GM12878 (cell line): ENCODE results near the gene MFSD6. TPM values are rescaled to one million over a fixed set of nuclear protein-coding genes. Genes with fewer than 3 reads are reported as not detected.
A peak's percentile ranks its signal among the peaks of the same experiment; 100 is the strongest.

Experiments used
- CREB1 ChIP-seq: IDR thresholded peaks from 2 replicates; pipeline ENCODE4 v1.6.1; 2012; ENCODE audit warnings: low read depth, mild to moderate bottlenecking, inconsistent platforms
- CREM ChIP-seq: IDR thresholded peaks from 2 replicates; pipeline ENCODE4 v1.6.1; 2014; ENCODE audit warnings: antibody characterized with exemption, low read depth
- EED ChIP-seq: sonication (generic); IDR thresholded peaks from 2 replicates; pipeline ENCODE4 v1.6.1; 2016; ENCODE audit warnings: antibody characterized with exemption, low read depth
- GATAD2B ChIP-seq: fragments of 450-650 bp; conservative IDR thresholded peaks from 2 replicates; pipeline ENCODE4 v1.6.1; 2017; ENCODE audit warnings: low read depth, mild to moderate bottlenecking, moderate library complexity
- IKZF1 ChIP-seq: fragments of 450-650 bp; conservative IDR thresholded peaks from 2 replicates; pipeline ENCODE4 v1.6.1; 2017; ENCODE audit warnings: antibody characterized with exemption, mild to moderate bottlenecking
- IKZF2 ChIP-seq, 2 experiments: fragments of 450-650 bp; IDR thresholded peaks; 2 replicates each; pipeline ENCODE4 v1.6.1; 2017; ENCODE audit warnings: mild to moderate bottlenecking in 2 of 2, moderate library complexity in 2 of 2
- KAT2A ChIP-seq: conservative IDR thresholded peaks from 2 replicates; pipeline ENCODE4 v1.6.1; 2011; ENCODE audit warnings: low read depth, low read length; ENCODE audit not compliant: control insufficient read depth
- LARP7 ChIP-seq: fragments of 450-650 bp; IDR thresholded peaks from 2 replicates; pipeline ENCODE4 v1.6.1; 2017; ENCODE audit warnings: mild to moderate bottlenecking
- MAX ChIP-seq: IDR thresholded peaks from 2 replicates; pipeline ENCODE4 v1.6.1; 2012; ENCODE audit warnings: low read depth, low read length, improper control_type of control experiment
- MEF2A ChIP-seq: IDR thresholded peaks from 2 replicates; pipeline ENCODE4 v1.6.1; 2011; ENCODE audit warnings: low read depth, mild to moderate bottlenecking, low read length, moderate library complexity; ENCODE audit not compliant: insufficient read depth
- MTA2 ChIP-seq: fragments of 450-650 bp; IDR thresholded peaks from 2 replicates; pipeline ENCODE4 v1.6.1; 2016; ENCODE audit warnings: low read depth, mild to moderate bottlenecking, moderate library complexity
- PML ChIP-seq: IDR thresholded peaks from 2 replicates; pipeline ENCODE4 v1.6.1; 2012; ENCODE audit warnings: low read length, inconsistent platforms
- RBBP5 ChIP-seq: fragments of 200-600 bp; sonication (generic); conservative IDR thresholded peaks from 2 replicates; pipeline ENCODE4 v1.6.1; 2016
- RELA ChIP-seq: fragments of 450-650 bp; IDR thresholded peaks from 2 replicates; pipeline ENCODE4 v1.8.0; 2014; ENCODE audit warnings: borderline replicate concordance; ENCODE audit not compliant: partially characterized antibody
- RUNX3 ChIP-seq: IDR thresholded peaks from 2 replicates; pipeline ENCODE4 v1.6.1; 2012; ENCODE audit warnings: low read length, inconsistent platforms
- SIN3A ChIP-seq: IDR thresholded peaks from 2 replicates; pipeline ENCODE4 v1.6.1; 2012; ENCODE audit warnings: low read depth, low read length, improper control_type of control experiment
- SUZ12 ChIP-seq: fragments of 200-600 bp; sonication (generic); IDR thresholded peaks from one replicate; pipeline ENCODE4 v1.6.1; 2018; ENCODE audit warnings: antibody characterized with exemption, mild to moderate bottlenecking; ENCODE audit not compliant: unreplicated experiment
- TCF12 ChIP-seq: IDR thresholded peaks from 2 replicates; pipeline ENCODE4 v1.6.1; 2011; ENCODE audit warnings: low read depth, mild to moderate bottlenecking, low read length
- USF1 ChIP-seq: IDR thresholded peaks from 2 replicates; pipeline ENCODE4 v1.6.1; 2011; ENCODE audit warnings: borderline replicate concordance, low read depth, mild to moderate bottlenecking, moderate library complexity, mixed read lengths, low read length; ENCODE audit not compliant: insufficient read depth; ENCODE audit errors: extremely low read length
- ZNF207 ChIP-seq: fragments of 450-650 bp; IDR thresholded peaks from 2 replicates; pipeline ENCODE4 v1.6.1; 2014; ENCODE audit warnings: antibody characterized with exemption, mild to moderate bottlenecking, borderline replicate concordance
- polyA plus RNA-seq, 11 experiments: library from polyadenylated mRNA; depleted of rRNA in 4 of 11; unstranded in 6 of 11; stranded (reverse) in 5 of 11; fragments of >200 nt; fragmentation: Nextera tagmentation in 4 of 11; fragmentation: Illumina TruSeq in 1 of 11; extraction: Ambion mirVana in 4 of 11; extraction: Trizol in 1 of 11; gene quantifications; 1 replicate in 1 of 11; 2 replicates in 10 of 11; pipeline versions ENCODE4 v1.2.1 to v1.2.3, GENCODE V29; 2011 to 2016; ENCODE audit warnings: inconsistent platforms in 2 of 11, missing spikeins in 2 of 11, low read depth in 1 of 11
- total RNA-seq, 4 experiments: library from RNA; depleted of rRNA in 3 of 4; stranded (reverse); fragments of >200 nt in 3 of 4; fragmentation: Illumina TruSeq in 1 of 4; extraction: Trizol in 1 of 4; gene quantifications; 2 replicates each; pipeline versions ENCODE4 v1.2.1 to v1.2.3, GENCODE V29; 2013 to 2021
- TF ChIP-seq, protein P1 (sequence below): IDR thresholded peaks from 2 replicates; pipeline ENCODE4 v1.6.1; 2012; ENCODE audit warnings: low read depth, low read length, improper control_type of control experiment
- TF ChIP-seq, protein P2 (sequence below): fragments of 450-650 bp; IDR thresholded peaks from 2 replicates; pipeline ENCODE4 v1.6.1; 2017; ENCODE audit warnings: mild to moderate bottlenecking, moderate library complexity
- TF ChIP-seq, protein P3 (sequence below): IDR thresholded peaks from 2 replicates; pipeline ENCODE4 v1.6.1; 2012; ENCODE audit warnings: low read length, inconsistent platforms

Gene MFSD6
- total and polyA plus RNA-seq, 10 of the 15 experiments (the other 5 are each of a cell fraction or from before 2014, with no cell fraction given): 6.7 to 42.6 (median 24.2) TPM

DNA sequence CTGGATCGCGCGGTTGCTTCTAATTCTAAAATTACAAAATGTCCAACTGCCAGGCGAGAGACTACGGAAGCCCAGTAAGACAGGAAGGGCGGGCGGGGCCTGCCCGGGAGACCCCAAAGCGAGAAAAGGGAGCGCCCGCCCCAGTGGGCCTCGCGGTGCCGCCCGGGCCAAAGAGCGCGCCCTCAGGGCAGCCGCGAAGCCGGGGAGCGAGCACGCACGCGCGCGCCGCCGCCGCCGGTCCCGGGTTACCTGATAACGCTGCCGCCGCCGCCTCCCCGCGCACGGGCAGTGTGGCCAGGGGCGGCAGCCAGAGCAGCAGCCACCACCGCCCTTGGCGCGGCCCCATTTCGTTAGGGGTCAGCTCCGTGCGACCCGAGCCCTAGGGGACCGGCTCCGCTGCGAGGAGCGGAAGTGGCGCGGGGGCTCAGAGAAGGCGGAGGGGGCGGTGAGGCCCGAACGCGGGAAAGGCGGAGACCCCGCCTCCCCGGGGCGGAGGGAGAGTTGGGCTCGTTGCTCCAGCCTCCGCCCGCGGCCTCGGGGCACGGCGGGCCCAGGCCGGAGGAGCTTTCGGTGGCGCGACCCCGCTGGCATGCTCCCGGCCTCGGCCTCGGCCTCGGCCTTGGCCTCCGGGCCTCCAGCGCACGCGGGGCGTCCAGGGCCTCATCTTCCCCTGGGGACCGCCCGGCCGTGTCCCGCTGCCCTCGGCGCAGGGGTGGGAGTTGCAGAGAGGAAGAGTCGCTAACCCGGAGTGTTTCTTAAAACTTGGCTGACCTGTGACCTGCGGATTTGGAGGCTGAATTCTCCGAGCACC is 126.4 kb downstream of the MFSD6 start, which contains the start of gene NEMP2 (continued):
- peak; percentile 22; the same call in 1 of the 2 replicates for TF ChIP-seq CREM
- no peak for TF ChIP-seq MTA2
- TF ChIP-seq USF1: no peak
- TF ChIP-seq MAX: 0 out of 2 replicates have a peak, but pooled peaks have one; percentile 61
- TF ChIP-seq, protein P1, sequence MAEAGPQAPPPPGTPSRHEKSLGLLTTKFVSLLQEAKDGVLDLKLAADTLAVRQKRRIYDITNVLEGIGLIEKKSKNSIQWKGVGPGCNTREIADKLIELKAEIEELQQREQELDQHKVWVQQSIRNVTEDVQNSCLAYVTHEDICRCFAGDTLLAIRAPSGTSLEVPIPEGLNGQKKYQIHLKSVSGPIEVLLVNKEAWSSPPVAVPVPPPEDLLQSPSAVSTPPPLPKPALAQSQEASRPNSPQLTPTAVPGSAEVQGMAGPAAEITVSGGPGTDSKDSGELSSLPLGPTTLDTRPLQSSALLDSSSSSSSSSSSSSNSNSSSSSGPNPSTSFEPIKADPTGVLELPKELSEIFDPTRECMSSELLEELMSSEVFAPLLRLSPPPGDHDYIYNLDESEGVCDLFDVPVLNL: peak; percentile 59
- peak; percentile 61; the same call in 1 of the 2 replicates for TF ChIP-seq EED
- TF ChIP-seq PML: 0 out of 2 replicates have a peak, but pooled peaks have one; percentile 45
- TF ChIP-seq SIN3A: no peak; the same call in 1 of the 2 replicates
- TF ChIP-seq, protein P2, sequence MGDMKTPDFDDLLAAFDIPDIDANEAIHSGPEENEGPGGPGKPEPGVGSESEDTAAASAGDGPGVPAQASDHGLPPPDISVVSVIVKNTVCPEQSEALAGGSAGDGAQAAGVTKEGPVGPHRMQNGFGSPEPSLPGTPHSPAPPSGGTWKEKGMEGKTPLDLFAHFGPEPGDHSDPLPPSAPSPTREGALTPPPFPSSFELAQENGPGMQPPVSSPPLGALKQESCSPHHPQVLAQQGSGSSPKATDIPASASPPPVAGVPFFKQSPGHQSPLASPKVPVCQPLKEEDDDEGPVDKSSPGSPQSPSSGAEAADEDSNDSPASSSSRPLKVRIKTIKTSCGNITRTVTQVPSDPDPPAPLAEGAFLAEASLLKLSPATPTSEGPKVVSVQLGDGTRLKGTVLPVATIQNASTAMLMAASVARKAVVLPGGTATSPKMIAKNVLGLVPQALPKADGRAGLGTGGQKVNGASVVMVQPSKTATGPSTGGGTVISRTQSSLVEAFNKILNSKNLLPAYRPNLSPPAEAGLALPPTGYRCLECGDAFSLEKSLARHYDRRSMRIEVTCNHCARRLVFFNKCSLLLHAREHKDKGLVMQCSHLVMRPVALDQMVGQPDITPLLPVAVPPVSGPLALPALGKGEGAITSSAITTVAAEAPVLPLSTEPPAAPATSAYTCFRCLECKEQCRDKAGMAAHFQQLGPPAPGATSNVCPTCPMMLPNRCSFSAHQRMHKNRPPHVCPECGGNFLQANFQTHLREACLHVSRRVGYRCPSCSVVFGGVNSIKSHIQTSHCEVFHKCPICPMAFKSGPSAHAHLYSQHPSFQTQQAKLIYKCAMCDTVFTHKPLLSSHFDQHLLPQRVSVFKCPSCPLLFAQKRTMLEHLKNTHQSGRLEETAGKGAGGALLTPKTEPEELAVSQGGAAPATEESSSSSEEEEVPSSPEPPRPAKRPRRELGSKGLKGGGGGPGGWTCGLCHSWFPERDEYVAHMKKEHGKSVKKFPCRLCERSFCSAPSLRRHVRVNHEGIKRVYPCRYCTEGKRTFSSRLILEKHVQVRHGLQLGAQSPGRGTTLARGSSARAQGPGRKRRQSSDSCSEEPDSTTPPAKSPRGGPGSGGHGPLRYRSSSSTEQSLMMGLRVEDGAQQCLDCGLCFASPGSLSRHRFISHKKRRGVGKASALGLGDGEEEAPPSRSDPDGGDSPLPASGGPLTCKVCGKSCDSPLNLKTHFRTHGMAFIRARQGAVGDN: peak; percentile 92
- TF ChIP-seq KAT2A: no peak
- TF ChIP-seq IKZF1: peak; percentile 94
- peak; percentile 82 for TF ChIP-seq RELA
- no peak for TF ChIP-seq IKZF2 (IDR thresholded peaks at IDR 0.05)
- peak; percentile 98 for TF ChIP-seq LARP7
- TF ChIP-seq ZNF207: 0 out of 2 replicates have a peak, but pooled peaks have one; percentile 30
- TF ChIP-seq CREB1: no peak; the same call in 1 of the 2 replicates
- TF ChIP-seq, protein P3, sequence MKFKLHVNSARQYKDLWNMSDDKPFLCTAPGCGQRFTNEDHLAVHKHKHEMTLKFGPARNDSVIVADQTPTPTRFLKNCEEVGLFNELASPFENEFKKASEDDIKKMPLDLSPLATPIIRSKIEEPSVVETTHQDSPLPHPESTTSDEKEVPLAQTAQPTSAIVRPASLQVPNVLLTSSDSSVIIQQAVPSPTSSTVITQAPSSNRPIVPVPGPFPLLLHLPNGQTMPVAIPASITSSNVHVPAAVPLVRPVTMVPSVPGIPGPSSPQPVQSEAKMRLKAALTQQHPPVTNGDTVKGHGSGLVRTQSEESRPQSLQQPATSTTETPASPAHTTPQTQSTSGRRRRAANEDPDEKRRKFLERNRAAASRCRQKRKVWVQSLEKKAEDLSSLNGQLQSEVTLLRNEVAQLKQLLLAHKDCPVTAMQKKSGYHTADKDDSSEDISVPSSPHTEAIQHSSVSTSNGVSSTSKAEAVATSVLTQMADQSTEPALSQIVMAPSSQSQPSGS: no peak; the same call in 1 of the 2 replicates
- peak; percentile 33; the same call in 1 of the 2 replicates for TF ChIP-seq RUNX3
- peak; percentile 99 for TF ChIP-seq GATAD2B
- TF ChIP-seq MEF2A: 0 out of 2 replicates have a peak, but pooled peaks have one; percentile 9
- TF ChIP-seq TCF12: peak; percentile 60; the same call in 1 of the 2 replicates
- TF ChIP-seq SUZ12: no peak
- TF ChIP-seq RBBP5: peak; percentile 85; the same call in 1 of the 2 replicates
